H9 (cell line): ENCODE data around the gene IL21R. TPM values are rescaled to one million over a fixed set of nuclear protein-coding genes. Genes with fewer than 3 reads are reported as not detected.

Experiments used
- DNase-seq: peaks from one replicate; pipeline ENCODE4 v3.0.0-alpha.2; 2017
- H2AFZ ChIP-seq: one replicate; pipeline ENCODE4 v1.6.1; 2013; ENCODE audit warnings: mild to moderate bottlenecking, low read length, control low read depth, moderate library complexity
- H2AK5ac ChIP-seq: 2 replicates; pipeline ENCODE4 v1.6.1; 2013; ENCODE audit warnings: low read length, control low read depth, mixed read lengths; ENCODE audit not compliant: insufficient read length
- H2BK120ac ChIP-seq: one replicate; pipeline ENCODE4 v1.6.1; 2013; ENCODE audit warnings: low read depth, mild to moderate bottlenecking, low read length, control low read depth, inconsistent platforms; ENCODE audit not compliant: poor library complexity, severe bottlenecking
- H2BK12ac ChIP-seq: 2 replicates; pipeline ENCODE4 v1.6.1; 2013; ENCODE audit warnings: low read length, control low read depth, mixed read lengths, low read depth; ENCODE audit not compliant: insufficient read length
- H2BK15ac ChIP-seq: 2 replicates; pipeline ENCODE4 v1.6.1; 2013; ENCODE audit warnings: low read depth, low read length, control low read depth
- H2BK20ac ChIP-seq: one replicate; pipeline ENCODE4 v1.6.1; 2013; ENCODE audit warnings: low read depth, mild to moderate bottlenecking, low read length, control low read depth, inconsistent platforms; ENCODE audit not compliant: poor library complexity, severe bottlenecking
- H2BK5ac ChIP-seq: 2 replicates; pipeline ENCODE4 v1.6.1; 2013; ENCODE audit warnings: low read length, control low read depth, mixed read lengths; ENCODE audit not compliant: insufficient read length
- H3K14ac ChIP-seq: 2 replicates; pipeline ENCODE4 v1.6.1; 2013; ENCODE audit warnings: low read length, control low read depth; ENCODE audit not compliant: insufficient read depth
- H3K18ac ChIP-seq: 2 replicates; pipeline ENCODE4 v1.6.1; 2013; ENCODE audit warnings: low read depth, mild to moderate bottlenecking, mixed read lengths, low read length, control low read depth; ENCODE audit not compliant: insufficient read length
- H3K23ac ChIP-seq: 2 replicates; pipeline ENCODE4 v1.6.1; 2013; ENCODE audit warnings: low read length, control low read depth, mixed read lengths, low read depth; ENCODE audit not compliant: insufficient read length
- H3K23me2 ChIP-seq: 2 replicates; pipeline ENCODE4 v1.6.1; 2013; ENCODE audit warnings: low read depth, mild to moderate bottlenecking, mixed read lengths, low read length, control low read depth; ENCODE audit not compliant: insufficient read length, poor library complexity, severe bottlenecking
- H3K27ac ChIP-seq: 2 replicates; pipeline ENCODE4 v1.5.1; 2013; ENCODE audit warnings: low read length, control low read depth, mixed read lengths, low read depth; ENCODE audit not compliant: insufficient read length
- H3K27me3 ChIP-seq: 2 replicates; pipeline ENCODE4 v1.6.1; 2013; ENCODE audit warnings: low read length, control low read depth, inconsistent platforms; ENCODE audit not compliant: insufficient read depth
- H3K4ac ChIP-seq: 2 replicates; pipeline ENCODE4 v1.6.1; 2013; ENCODE audit warnings: low read depth, mild to moderate bottlenecking, control low read depth, inconsistent platforms, low read length, moderate library complexity
- H3K4me1 ChIP-seq: 2 replicates; pipeline ENCODE4 v1.6.1; 2013; ENCODE audit warnings: low read length, control low read depth, inconsistent platforms; ENCODE audit not compliant: insufficient read depth
- H3K4me2 ChIP-seq: 2 replicates; pipeline ENCODE4 v1.6.1; 2013; ENCODE audit warnings: low read length, control low read depth, mixed read lengths; ENCODE audit not compliant: insufficient read length, insufficient read depth
- H3K56ac ChIP-seq: 2 replicates; pipeline ENCODE4 v1.6.1; 2013; ENCODE audit warnings: low read depth, mild to moderate bottlenecking, mixed read lengths, low read length, control low read depth; ENCODE audit not compliant: insufficient read length
- H3K79me1 ChIP-seq: 2 replicates; pipeline ENCODE4 v1.6.1; 2013; ENCODE audit warnings: low read depth, mild to moderate bottlenecking, moderate library complexity, low read length, control low read depth, inconsistent platforms; ENCODE audit not compliant: insufficient read depth, poor library complexity, severe bottlenecking
- H3K79me2 ChIP-seq: 2 replicates; pipeline ENCODE4 v1.6.1; 2013; ENCODE audit warnings: low read length, control low read depth, inconsistent platforms; ENCODE audit not compliant: insufficient read depth
- H3K9ac ChIP-seq: 2 replicates; pipeline ENCODE4 v1.6.1; 2013; ENCODE audit warnings: low read length, control low read depth, mixed read lengths; ENCODE audit not compliant: insufficient read length; ENCODE audit errors: extremely low read depth
- H3K9me3 ChIP-seq: one replicate; pipeline ENCODE4 v1.6.1; 2013; ENCODE audit warnings: low read depth, low read length, inconsistent platforms; ENCODE audit not compliant: control insufficient read depth
- H3T11ph ChIP-seq: one replicate; pipeline ENCODE4 v1.6.1; 2013; ENCODE audit warnings: mild to moderate bottlenecking, low read length, control low read depth, inconsistent platforms
- H4K20me1 ChIP-seq: one replicate; pipeline ENCODE4 v1.6.1; 2013; ENCODE audit not compliant: control insufficient read depth, insufficient read length, insufficient read depth
- H4K5ac ChIP-seq: 2 replicates; pipeline ENCODE4 v1.6.1; 2013; ENCODE audit warnings: low read depth, mild to moderate bottlenecking, mixed read lengths, low read length, control low read depth; ENCODE audit not compliant: insufficient read length
- H4K8ac ChIP-seq: replicated peaks from 2 replicates; pipeline ENCODE4 v1.6.1; 2013; ENCODE audit warnings: low read length, control low read depth, mixed read lengths, low read depth; ENCODE audit not compliant: insufficient read length
- H4K91ac ChIP-seq: 2 replicates; pipeline ENCODE4 v1.6.1; 2013; ENCODE audit warnings: low read depth, mild to moderate bottlenecking, moderate library complexity, mixed read lengths, low read length, control low read depth; ENCODE audit not compliant: insufficient read length
- H3K27ac Mint-ChIP-seq, 3 experiments: 2 replicates in 2 of 3; 3 replicates in 1 of 3; pipeline ENCODE4 v1.8.0; 2020 to 2021; ENCODE audit warnings: mixed read lengths in 3 of 3, mild to moderate bottlenecking in 1 of 3, moderate library complexity in 1 of 3
- H3K27me3 Mint-ChIP-seq: 2 replicates; pipeline ENCODE4 v1.8.0; 2021; ENCODE audit warnings: low read depth, mild to moderate bottlenecking, moderate library complexity, mixed read lengths
- H3K36me3 Mint-ChIP-seq, 3 experiments: 2 replicates in 2 of 3; 3 replicates in 1 of 3; pipeline ENCODE4 v1.8.0; 2020 to 2021; ENCODE audit warnings: low read depth in 3 of 3, mixed read lengths in 3 of 3; ENCODE audit not compliant: insufficient read depth in 1 of 3
- H3K4me1 Mint-ChIP-seq, 2 experiments: 2 replicates each; pipeline ENCODE4 v1.8.0; 2020; ENCODE audit warnings: mixed read lengths in 2 of 2
- H3K4me3 Mint-ChIP-seq, 2 experiments: 2 replicates in 1 of 2; 3 replicates in 1 of 2; pipeline ENCODE4 v1.8.0; 2020 to 2021; ENCODE audit warnings: mild to moderate bottlenecking in 2 of 2, mixed read lengths in 2 of 2, moderate library complexity in 1 of 2
- H3K9me3 Mint-ChIP-seq, 2 experiments: 2 replicates in 1 of 2; 3 replicates in 1 of 2; pipeline ENCODE4 v1.8.0; 2020; ENCODE audit warnings: mild to moderate bottlenecking in 2 of 2, mixed read lengths in 2 of 2, moderate library complexity in 1 of 2
- CTCF ChIP-seq: fragments of 200-600 bp; sonication (generic); conservative IDR thresholded peaks from 3 replicates; pipeline ENCODE4 v1.8.0; 2021; ENCODE audit warnings: antibody characterized with exemption, mild to moderate bottlenecking
- WGBS: extraction: QIAGEN DNeasy Blood & Tissue Kit; methylation state at CpG from one replicate; pipeline ENCODE4 v1.1.7; 2013; ENCODE audit warnings: missing lambda C conversion rate, low lambda C conversion rate, mixed read lengths; ENCODE audit not compliant: insufficient read length; ENCODE audit errors: extremely low coverage; 5-methylcytosine and 5-hydroxymethylcytosine counted together
- total RNA-seq: library from RNA; stranded (reverse); gene quantifications from 2 replicates; pipeline ENCODE4 v1.2.1, GENCODE V29; 2021

The IL21R gene
- total RNA-seq, 1 experiment from 2014 or later = 0.07 TPM

GRCh38 chr16:27425961-27426360 lies 24.0 kb downstream of the IL21R start:
- no CpG with 5 or more reads among the region's 1 CpG for WGBS
- no peak for TF ChIP-seq CTCF
- no peak overlapping the region for H2BK5ac ChIP-seq

More at GRCh38 chr16:27425961-27426360, 24.0 kb downstream of the IL21R start:
- no peak overlapping the region for H3K27ac ChIP-seq
- no peaks in the 10 kb centered on the region for H4K20me1 ChIP-seq
- H2BK20ac ChIP-seq = no peak overlapping the region
- H2BK15ac ChIP-seq = no peak overlapping the region
- no peak overlapping the region for H3K4ac ChIP-seq
- no peak overlapping the region for H3K56ac ChIP-seq
- no peaks in the 10 kb centered on the region for H3K79me1 ChIP-seq
- peaks cover 0 to 3% of the 10 kb centered on the region in 2 experiments; a peak in 1 of 4 replicates for H3K4me1 Mint-ChIP-seq
- H3T11ph ChIP-seq = no peak overlapping the region
- H3K36me3 Mint-ChIP-seq = peaks cover 3 to 11% (median 8%) of the 10 kb centered on the region in 3 experiments; a peak in 6 of 7 replicates
- H2AK5ac ChIP-seq = no peak overlapping the region
- no peak overlapping the region for H3K27ac Mint-ChIP-seq
- H3K23me2 ChIP-seq = no peaks in the 10 kb centered on the region
- H3K18ac ChIP-seq = no peak overlapping the region
- H3K4me2 ChIP-seq = no peak overlapping the region
- no peak overlapping the region for H4K91ac ChIP-seq
- H4K8ac ChIP-seq = no peak overlapping the region
- H2BK120ac ChIP-seq = no peak overlapping the region
- H3K79me2 ChIP-seq = no peaks in the 10 kb centered on the region
- no peaks in the 10 kb centered on the region for H3K27me3 Mint-ChIP-seq
- no peaks in the 10 kb centered on the region for H3K27me3 ChIP-seq
- H4K5ac ChIP-seq = no peak overlapping the region
- no peak overlapping the region for H2AFZ ChIP-seq
- no peaks in the 10 kb centered on the region for H3K9me3 ChIP-seq
- H3K23ac ChIP-seq = no peak overlapping the region
- H2BK12ac ChIP-seq = no peak overlapping the region
- no peaks in the 10 kb centered on the region for H3K4me1 ChIP-seq
- no peak for DNase-seq
- H3K4me3 Mint-ChIP-seq = no peak overlapping the region
- peaks cover 18 to 23% of the 10 kb centered on the region in 2 experiments for H3K9me3 Mint-ChIP-seq
- no peak overlapping the region for H3K14ac ChIP-seq
- no peak overlapping the region for H3K9ac ChIP-seq
